ENCODE results near the gene SAP30BP.
A peak's percentile ranks its signal among the peaks of the same experiment; 100 is the strongest.

The SAP30BP gene

GRCh38 chr17:75691801-75692626 lies 24.9 kb downstream of the SAP30BP start:
- DNase-seq, result no peak

GRCh38 chr17:75692976-75693375 lies 25.8 kb downstream of the SAP30BP start:
- DNase-seq, result no peak

- peak; percentile 24 for DNase-seq
These were observed 26.7 kb downstream of the SAP30BP start for GRCh38 chr17:75693500-75694481.

GRCh38 chr17:75694536-75694935 lies 27.4 kb downstream of the SAP30BP start:
- no peak for DNase-seq

GRCh38 chr17:75695141-75695829 lies 28.1 kb downstream of the SAP30BP start:
- DNase-seq, result no peak

- no peak for DNase-seq
These were observed 28.7 kb downstream of the SAP30BP start for GRCh38 chr17:75695830-75696271.

- no peak for DNase-seq
These were observed 30.6 kb downstream of the SAP30BP start for GRCh38 chr17:75697651-75698291.

GRCh38 chr17:75698659-75699058 lies 31.5 kb downstream of the SAP30BP start:
- DNase-seq, result no peak

GRCh38 chr17:75701288-75701687 lies 34.1 kb downstream of the SAP30BP start:
- DNase-seq, result no peak

GRCh38 chr17:75703191-75703590 lies 36.1 kb downstream of the SAP30BP start:
- no peak for DNase-seq

- no peak for DNase-seq
These were observed 36.5 kb downstream of the SAP30BP start for GRCh38 chr17:75703591-75703990.

GRCh38 chr17:75704963-75705875 lies 38.1 kb downstream of the SAP30BP start:
- DNase-seq, result no peak

GRCh38 chr17:75706042-75706728 lies 39.0 kb downstream of the SAP30BP start:
- DNase-seq, result no peak

GRCh38 chr17:75707079-75707571 lies 40.0 kb downstream of the SAP30BP start:
- no peak for DNase-seq

GRCh38 chr17:75712446-75712845 lies 45.3 kb downstream of the SAP30BP start:
- no peak for DNase-seq

GRCh38 chr17:75719732-75720131 lies 52.6 kb downstream of the SAP30BP start:
- DNase-seq, result no peak

- DNase-seq, result no peak
These were observed 53.7 kb downstream of the SAP30BP start, which contains the start of gene ITGB4 for GRCh38 chr17:75720656-75721462. ITGB4 (plus strand) TSS chr17:75721459; CDS start chr17:75724704, 3,245 bp downstream.

GRCh38 chr17:75721463-75722011 lies 54.4 kb downstream of the SAP30BP start:
- DNase-seq, result no peak

- no peak for DNase-seq
These were observed 54.9 kb downstream of the SAP30BP start for GRCh38 chr17:75722076-75722475.

Measured in NCI-H2227 treated with DMSO at 0.1 percent for 48 hours (cell line).